ENCODE results near the gene TMEM259. TPM values are rescaled to one million over a fixed set of nuclear protein-coding genes. Genes with fewer than 3 reads are reported as not detected.

Gene TMEM259
- total and polyA plus RNA-seq, 2 experiments from 2014 or later: 82.8 to 196 TPM

DNA sequence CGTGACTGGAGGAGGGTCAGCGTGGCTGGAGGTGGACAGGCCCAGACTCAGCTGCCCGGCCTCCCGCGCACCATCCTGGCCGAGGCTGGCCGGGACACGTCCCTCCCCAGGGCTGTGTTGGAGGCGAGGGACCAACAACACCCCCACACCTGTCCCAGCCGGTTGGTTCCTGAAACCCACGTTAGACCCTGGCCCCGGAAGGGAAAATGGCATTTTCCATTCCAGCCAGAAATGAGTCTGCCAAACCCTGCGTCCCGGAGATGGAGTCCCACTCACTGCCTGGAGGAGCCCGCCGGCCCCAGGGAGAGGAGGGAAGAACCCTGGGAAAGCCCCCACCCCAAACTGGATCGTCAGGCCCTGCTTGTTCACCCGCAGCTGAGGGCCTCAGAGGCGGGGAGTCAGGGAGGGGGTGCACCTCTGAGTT lies 41.6 kb downstream of the TMEM259 start:
- Histone ChIP-seq H3K27ac (ENCODE audit: low read depth) (no peak overlapping the region), H3K36me3 (ENCODE audit: insufficient read depth) (no peaks in the 10 kb centered on the region), H2AFZ (no peak overlapping the region), H4K20me1 (replicated peaks; ENCODE audit: insufficient read depth) (no peaks in the 10 kb centered on the region), H3K4me2 (no peak overlapping the region), H3K4me3 (no peak overlapping the region), H3K79me2 (replicated peaks; ENCODE audit: insufficient read depth) (no peaks in the 10 kb centered on the region), H3K27me3 (ENCODE audit: insufficient read depth) (no peaks in the 10 kb centered on the region), H3K4me1 (ENCODE audit: insufficient read depth) (peaks cover 10% of the 10 kb centered on the region; the same call in 1 of the 2 replicates), H3K9me2 (ENCODE audit: insufficient read depth) (no peaks in the 10 kb centered on the region), H3F3A (replicated peaks; ENCODE audit: low read depth) (peaks cover 22% of the 10 kb centered on the region)
- TF ChIP-seq NANOG (IDR thresholded peaks at IDR 0.05; ENCODE audit: borderline replicate concordance) (no peak), EZH2 (IDR thresholded peaks at IDR 0.05; ENCODE audit: low read depth, unreplicated experiment) (no peak), CREB1 (CRISPR knock-in tag; IDR thresholded peaks at IDR 0.05; ENCODE audit: low read depth) (no peak), STAT1 (IDR thresholded peaks at IDR 0.05; ENCODE audit: unreplicated experiment) (no peak), ZNF331 (CRISPR knock-in tag; IDR thresholded peaks at IDR 0.05; ENCODE audit: low read depth) (no peak), ZNF114 (CRISPR knock-in tag; IDR thresholded peaks at IDR 0.05) (no peak), JUNB (IDR thresholded peaks at IDR 0.05; ENCODE audit: unreplicated experiment) (no peak), EZH2phosphoT487 (IDR thresholded peaks at IDR 0.05; ENCODE audit: unreplicated experiment) (no peak), POLR2AphosphoS5 (IDR thresholded peaks at IDR 0.05; ENCODE audit: low read depth) (no peak)
- TF ChIP-seq, protein P1, sequence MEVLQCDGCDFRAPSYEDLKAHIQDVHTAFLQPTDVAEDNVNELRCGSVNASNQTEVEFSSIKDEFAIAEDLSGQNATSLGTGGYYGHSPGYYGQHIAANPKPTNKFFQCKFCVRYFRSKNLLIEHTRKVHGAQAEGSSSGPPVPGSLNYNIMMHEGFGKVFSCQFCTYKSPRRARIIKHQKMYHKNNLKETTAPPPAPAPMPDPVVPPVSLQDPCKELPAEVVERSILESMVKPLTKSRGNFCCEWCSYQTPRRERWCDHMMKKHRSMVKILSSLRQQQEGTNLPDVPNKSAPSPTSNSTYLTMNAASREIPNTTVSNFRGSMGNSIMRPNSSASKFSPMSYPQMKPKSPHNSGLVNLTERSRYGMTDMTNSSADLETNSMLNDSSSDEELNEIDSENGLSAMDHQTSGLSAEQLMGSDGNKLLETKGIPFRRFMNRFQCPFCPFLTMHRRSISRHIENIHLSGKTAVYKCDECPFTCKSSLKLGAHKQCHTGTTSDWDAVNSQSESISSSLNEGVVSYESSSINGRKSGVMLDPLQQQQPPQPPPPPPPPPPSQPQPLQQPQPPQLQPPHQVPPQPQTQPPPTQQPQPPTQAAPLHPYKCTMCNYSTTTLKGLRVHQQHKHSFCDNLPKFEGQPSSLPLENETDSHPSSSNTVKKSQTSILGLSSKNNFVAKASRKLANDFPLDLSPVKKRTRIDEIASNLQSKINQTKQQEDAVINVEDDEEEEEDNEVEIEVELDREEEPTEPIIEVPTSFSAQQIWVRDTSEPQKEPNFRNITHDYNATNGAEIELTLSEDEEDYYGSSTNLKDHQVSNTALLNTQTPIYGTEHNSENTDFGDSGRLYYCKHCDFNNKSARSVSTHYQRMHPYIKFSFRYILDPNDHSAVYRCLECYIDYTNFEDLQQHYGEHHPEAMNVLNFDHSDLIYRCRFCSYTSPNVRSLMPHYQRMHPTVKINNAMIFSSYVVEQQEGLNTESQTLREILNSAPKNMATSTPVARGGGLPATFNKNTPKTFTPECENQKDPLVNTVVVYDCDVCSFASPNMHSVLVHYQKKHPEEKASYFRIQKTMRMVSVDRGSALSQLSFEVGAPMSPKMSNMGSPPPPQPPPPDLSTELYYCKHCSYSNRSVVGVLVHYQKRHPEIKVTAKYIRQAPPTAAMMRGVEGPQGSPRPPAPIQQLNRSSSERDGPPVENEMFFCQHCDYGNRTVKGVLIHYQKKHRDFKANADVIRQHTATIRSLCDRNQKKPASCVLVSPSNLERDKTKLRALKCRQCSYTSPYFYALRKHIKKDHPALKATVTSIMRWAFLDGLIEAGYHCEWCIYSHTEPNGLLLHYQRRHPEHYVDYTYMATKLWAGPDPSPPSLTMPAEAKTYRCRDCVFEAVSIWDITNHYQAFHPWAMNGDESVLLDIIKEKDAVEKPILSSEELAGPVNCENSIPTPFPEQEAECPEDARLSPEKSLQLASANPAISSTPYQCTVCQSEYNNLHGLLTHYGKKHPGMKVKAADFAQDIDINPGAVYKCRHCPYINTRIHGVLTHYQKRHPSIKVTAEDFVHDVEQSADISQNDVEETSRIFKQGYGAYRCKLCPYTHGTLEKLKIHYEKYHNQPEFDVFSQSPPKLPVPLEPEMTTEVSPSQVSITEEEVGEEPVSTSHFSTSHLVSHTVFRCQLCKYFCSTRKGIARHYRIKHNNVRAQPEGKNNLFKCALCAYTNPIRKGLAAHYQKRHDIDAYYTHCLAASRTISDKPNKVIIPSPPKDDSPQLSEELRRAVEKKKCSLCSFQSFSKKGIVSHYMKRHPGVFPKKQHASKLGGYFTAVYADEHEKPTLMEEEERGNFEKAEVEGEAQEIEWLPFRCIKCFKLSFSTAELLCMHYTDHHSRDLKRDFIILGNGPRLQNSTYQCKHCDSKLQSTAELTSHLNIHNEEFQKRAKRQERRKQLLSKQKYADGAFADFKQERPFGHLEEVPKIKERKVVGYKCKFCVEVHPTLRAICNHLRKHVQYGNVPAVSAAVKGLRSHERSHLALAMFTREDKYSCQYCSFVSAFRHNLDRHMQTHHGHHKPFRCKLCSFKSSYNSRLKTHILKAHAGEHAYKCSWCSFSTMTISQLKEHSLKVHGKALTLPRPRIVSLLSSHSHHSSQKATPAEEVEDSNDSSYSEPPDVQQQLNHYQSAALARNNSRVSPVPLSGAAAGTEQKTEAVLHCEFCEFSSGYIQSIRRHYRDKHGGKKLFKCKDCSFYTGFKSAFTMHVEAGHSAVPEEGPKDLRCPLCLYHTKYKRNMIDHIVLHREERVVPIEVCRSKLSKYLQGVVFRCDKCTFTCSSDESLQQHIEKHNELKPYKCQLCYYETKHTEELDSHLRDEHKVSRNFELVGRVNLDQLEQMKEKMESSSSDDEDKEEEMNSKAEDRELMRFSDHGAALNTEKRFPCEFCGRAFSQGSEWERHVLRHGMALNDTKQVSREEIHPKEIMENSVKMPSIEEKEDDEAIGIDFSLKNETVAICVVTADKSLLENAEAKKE (CRISPR knock-in tag; IDR thresholded peaks at IDR 0.05): no peak
- TF ChIP-seq, protein P2, sequence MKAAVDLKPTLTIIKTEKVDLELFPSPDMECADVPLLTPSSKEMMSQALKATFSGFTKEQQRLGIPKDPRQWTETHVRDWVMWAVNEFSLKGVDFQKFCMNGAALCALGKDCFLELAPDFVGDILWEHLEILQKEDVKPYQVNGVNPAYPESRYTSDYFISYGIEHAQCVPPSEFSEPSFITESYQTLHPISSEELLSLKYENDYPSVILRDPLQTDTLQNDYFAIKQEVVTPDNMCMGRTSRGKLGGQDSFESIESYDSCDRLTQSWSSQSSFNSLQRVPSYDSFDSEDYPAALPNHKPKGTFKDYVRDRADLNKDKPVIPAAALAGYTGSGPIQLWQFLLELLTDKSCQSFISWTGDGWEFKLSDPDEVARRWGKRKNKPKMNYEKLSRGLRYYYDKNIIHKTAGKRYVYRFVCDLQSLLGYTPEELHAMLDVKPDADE (IDR thresholded peaks at IDR 0.05): no peak
- TF ChIP-seq, protein P3, sequence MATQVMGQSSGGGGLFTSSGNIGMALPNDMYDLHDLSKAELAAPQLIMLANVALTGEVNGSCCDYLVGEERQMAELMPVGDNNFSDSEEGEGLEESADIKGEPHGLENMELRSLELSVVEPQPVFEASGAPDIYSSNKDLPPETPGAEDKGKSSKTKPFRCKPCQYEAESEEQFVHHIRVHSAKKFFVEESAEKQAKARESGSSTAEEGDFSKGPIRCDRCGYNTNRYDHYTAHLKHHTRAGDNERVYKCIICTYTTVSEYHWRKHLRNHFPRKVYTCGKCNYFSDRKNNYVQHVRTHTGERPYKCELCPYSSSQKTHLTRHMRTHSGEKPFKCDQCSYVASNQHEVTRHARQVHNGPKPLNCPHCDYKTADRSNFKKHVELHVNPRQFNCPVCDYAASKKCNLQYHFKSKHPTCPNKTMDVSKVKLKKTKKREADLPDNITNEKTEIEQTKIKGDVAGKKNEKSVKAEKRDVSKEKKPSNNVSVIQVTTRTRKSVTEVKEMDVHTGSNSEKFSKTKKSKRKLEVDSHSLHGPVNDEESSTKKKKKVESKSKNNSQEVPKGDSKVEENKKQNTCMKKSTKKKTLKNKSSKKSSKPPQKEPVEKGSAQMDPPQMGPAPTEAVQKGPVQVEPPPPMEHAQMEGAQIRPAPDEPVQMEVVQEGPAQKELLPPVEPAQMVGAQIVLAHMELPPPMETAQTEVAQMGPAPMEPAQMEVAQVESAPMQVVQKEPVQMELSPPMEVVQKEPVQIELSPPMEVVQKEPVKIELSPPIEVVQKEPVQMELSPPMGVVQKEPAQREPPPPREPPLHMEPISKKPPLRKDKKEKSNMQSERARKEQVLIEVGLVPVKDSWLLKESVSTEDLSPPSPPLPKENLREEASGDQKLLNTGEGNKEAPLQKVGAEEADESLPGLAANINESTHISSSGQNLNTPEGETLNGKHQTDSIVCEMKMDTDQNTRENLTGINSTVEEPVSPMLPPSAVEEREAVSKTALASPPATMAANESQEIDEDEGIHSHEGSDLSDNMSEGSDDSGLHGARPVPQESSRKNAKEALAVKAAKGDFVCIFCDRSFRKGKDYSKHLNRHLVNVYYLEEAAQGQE (IDR thresholded peaks at IDR 0.05; ENCODE audit: unreplicated experiment): no peak
- Mint-ChIP-seq H3K36me3 (ENCODE audit: low read depth) (no peaks in the 10 kb centered on the region), H3K4me1 (peaks cover 13% of the 10 kb centered on the region; the same call in 2 of the 3 replicates), H3K27me3 (ENCODE audit: insufficient read depth, low read depth, poor library complexity) (peaks cover 22% of the 10 kb centered on the region), H3K4me3 (no peak overlapping the region), H3K9me3 (no peaks in the 10 kb centered on the region), H3K27ac (0 out of 2 replicates have a peak overlapping the region, but pooled peaks have one; percentile 23)
- DNase-seq (ENCODE audit: low spot score): no peak
- ATAC-seq: no peak

Measured in GM23338 (cell line).